Measurements from ENCODE around the gene IL5.
"Not testable (repeated sequence)": the region's sequence is repeated elsewhere in the genome, so short reads cannot be mapped to it uniquely, and the experiment has no call there.

IL5 gene

GRCh38 chr5:132526290-132526973, 16.9 kb downstream of the IL5 start:
- no peaks in the 10 kb centered on the region for H3K27me3 ChIP-seq (ENCODE audit: control insufficient read depth, insufficient read depth, low read length)
- peak; percentile 90 for TF ChIP-seq CTCF (IDR thresholded peaks at IDR 0.05)
- no peaks in the 10 kb centered on the region for H3K36me3 ChIP-seq (ENCODE audit: control insufficient read depth, insufficient read depth, low read length)
- no peak overlapping the region for H3K27ac ChIP-seq
- H3K9me3 ChIP-seq (ENCODE audit: control insufficient read depth, low read length), result no peaks in the 10 kb centered on the region
- no peak overlapping the region for H3K4me2 ChIP-seq (ENCODE audit: low read length)
- H3K4me1 ChIP-seq, result no peaks in the 10 kb centered on the region
- H3K9ac ChIP-seq, result no peak overlapping the region
- H2AFZ ChIP-seq, result peak overlapping the region; percentile 69
- H3K4me3 ChIP-seq (ENCODE audit: low read depth, low read length), result no peak overlapping the region
- H3K79me2 ChIP-seq, result no peaks in the 10 kb centered on the region

- H3K36me3 ChIP-seq (ENCODE audit: control insufficient read depth, insufficient read depth, low read length), result no peaks in the 10 kb centered on the region
- no peaks in the 10 kb centered on the region for H3K79me2 ChIP-seq
Measured at GRCh38 chr5:132525299-132525724, 18.0 kb downstream of the IL5 start.

GRCh38 chr5:132524877-132525276, 18.4 kb downstream of the IL5 start:
- H3K9ac ChIP-seq; H3K36me3 ChIP-seq (ENCODE audit: control insufficient read depth, insufficient read depth, low read length); H3K4me3 ChIP-seq (ENCODE audit: low read depth, low read length); H3K27me3 ChIP-seq (ENCODE audit: control insufficient read depth, insufficient read depth, low read length); H2AFZ ChIP-seq; H3K4me2 ChIP-seq (ENCODE audit: low read length); H3K79me2 ChIP-seq; H3K9me3 ChIP-seq (ENCODE audit: control insufficient read depth, low read length); H3K4me1 ChIP-seq; H3K27ac ChIP-seq: not testable (repeated sequence)

More at GRCh38 chr5:132525299-132525724, 18.0 kb downstream of the IL5 start:
- TF ChIP-seq CTCF (IDR thresholded peaks at IDR 0.05), result no peak
- no peaks in the 10 kb centered on the region for H3K9me3 ChIP-seq (ENCODE audit: control insufficient read depth, low read length)
- H3K4me2 ChIP-seq (ENCODE audit: low read length), result no peak overlapping the region
- H3K4me3 ChIP-seq (ENCODE audit: low read depth, low read length), result no peak overlapping the region
- no peaks in the 10 kb centered on the region for H3K27me3 ChIP-seq (ENCODE audit: control insufficient read depth, insufficient read depth, low read length)
- H3K9ac ChIP-seq, result no peak overlapping the region
- no peaks in the 10 kb centered on the region for H3K4me1 ChIP-seq
- H3K27ac ChIP-seq, result no peak overlapping the region
- no peak overlapping the region for H2AFZ ChIP-seq

- not testable (repeated sequence) for H2AFZ ChIP-seq; H3K27ac ChIP-seq; H3K9me3 ChIP-seq (ENCODE audit: control insufficient read depth, low read length); H3K36me3 ChIP-seq (ENCODE audit: control insufficient read depth, insufficient read depth, low read length); H3K9ac ChIP-seq; H3K79me2 ChIP-seq; H3K4me2 ChIP-seq (ENCODE audit: low read length); H3K27me3 ChIP-seq (ENCODE audit: control insufficient read depth, insufficient read depth, low read length); H3K4me3 ChIP-seq (ENCODE audit: low read depth, low read length); H3K4me1 ChIP-seq
Measured at GRCh38 chr5:132522067-132522466, 21.3 kb downstream of the IL5 start.

GRCh38 chr5:132513618-132514336, 29.5 kb downstream of the IL5 start:
- not testable (repeated sequence) for H3K27ac ChIP-seq; H3K36me3 ChIP-seq (ENCODE audit: control insufficient read depth, insufficient read depth, low read length); H3K79me2 ChIP-seq; H3K27me3 ChIP-seq (ENCODE audit: control insufficient read depth, insufficient read depth, low read length); H3K9ac ChIP-seq; H3K4me3 ChIP-seq (ENCODE audit: low read depth, low read length); H3K9me3 ChIP-seq (ENCODE audit: control insufficient read depth, low read length); H2AFZ ChIP-seq; H3K4me1 ChIP-seq; H3K4me2 ChIP-seq (ENCODE audit: low read length)

GRCh38 chr5:132510076-132510475, 33.2 kb downstream of the IL5 start:
- no peaks in the 10 kb centered on the region for H3K4me1 ChIP-seq
- no peak for TF ChIP-seq CTCF (IDR thresholded peaks at IDR 0.05)
- H3K79me2 ChIP-seq, result no peaks in the 10 kb centered on the region
- no peaks in the 10 kb centered on the region for H3K9me3 ChIP-seq (ENCODE audit: control insufficient read depth, low read length)
- no peak overlapping the region for H3K27ac ChIP-seq
- no peak overlapping the region for H3K9ac ChIP-seq
- no peak overlapping the region for H3K4me3 ChIP-seq (ENCODE audit: low read depth, low read length)
- H3K4me2 ChIP-seq (ENCODE audit: low read length), result no peak overlapping the region
- H2AFZ ChIP-seq, result no peak overlapping the region
- H3K27me3 ChIP-seq (ENCODE audit: control insufficient read depth, insufficient read depth, low read length), result no peaks in the 10 kb centered on the region
- no peaks in the 10 kb centered on the region for H3K36me3 ChIP-seq (ENCODE audit: control insufficient read depth, insufficient read depth, low read length)
